Measurements from ENCODE around the gene PCDH15.

Gene PCDH15

GRCh38 chr10:54108961-54109360 is 692.1 kb downstream of the PCDH15 start:
- DNase-seq = no peak

GRCh38 chr10:54096892-54097291 is 704.1 kb downstream of the PCDH15 start:
- DNase-seq = no peak

GRCh38 chr10:54094321-54094720 is 706.7 kb downstream of the PCDH15 start:
- no peak for DNase-seq

- no peak for DNase-seq
Observed at GRCh38 chr10:54091237-54091636, 709.8 kb downstream of the PCDH15 start.

- no peak for DNase-seq
Observed at GRCh38 chr10:54081950-54082349, 719.1 kb downstream of the PCDH15 start.

GRCh38 chr10:54067361-54067760 is 733.7 kb downstream of the PCDH15 start:
- no peak for DNase-seq

- DNase-seq = no peak
Observed at GRCh38 chr10:54066646-54067045, 734.4 kb downstream of the PCDH15 start.

GRCh38 chr10:54065106-54065505 is 735.9 kb downstream of the PCDH15 start:
- no peak for DNase-seq

GRCh38 chr10:54064215-54064614 is 736.8 kb downstream of the PCDH15 start:
- no peak for DNase-seq

- no peak for DNase-seq
Observed at GRCh38 chr10:54063514-54063913, 737.5 kb downstream of the PCDH15 start.

- no peak for DNase-seq
Observed at GRCh38 chr10:54060572-54060971, 740.5 kb downstream of the PCDH15 start.

GRCh38 chr10:54057357-54057756 is 743.7 kb downstream of the PCDH15 start:
- no peak for DNase-seq

- no peak for DNase-seq
Observed at GRCh38 chr10:54026340-54026739, 774.7 kb downstream of the PCDH15 start.

GRCh38 chr10:54011117-54011516 is 789.9 kb downstream of the PCDH15 start:
- no peak for DNase-seq

GRCh38 chr10:54010337-54010933 is 790.6 kb downstream of the PCDH15 start:
- DNase-seq = no peak

- DNase-seq = no peak
Observed at GRCh38 chr10:54009672-54010071, 791.4 kb downstream of the PCDH15 start.

GRCh38 chr10:54002077-54002476 is 799.0 kb downstream of the PCDH15 start:
- no peak for DNase-seq

- no peak for DNase-seq
Observed at GRCh38 chr10:53997953-53998352, 803.1 kb downstream of the PCDH15 start.

GRCh38 chr10:53990799-53991238 is 810.2 kb downstream of the PCDH15 start:
- no peak for DNase-seq

GRCh38 chr10:53983431-53983830 is 817.6 kb downstream of the PCDH15 start:
- DNase-seq = no peak

GRCh38 chr10:53980210-53980609 is 820.8 kb downstream of the PCDH15 start:
- no peak for DNase-seq

- no peak for DNase-seq
Observed at GRCh38 chr10:53978301-53978700, 822.7 kb downstream of the PCDH15 start.

GRCh38 chr10:53977267-53977666 is 823.8 kb downstream of the PCDH15 start:
- no peak for DNase-seq

GRCh38 chr10:53957401-53957800 is 843.6 kb downstream of the PCDH15 start:
- no peak for DNase-seq

- DNase-seq = no peak
Observed at GRCh38 chr10:53955091-53955490, 845.9 kb downstream of the PCDH15 start.

Measured in activated T-cell treated with anti-CD3 and anti-CD28 coated beads for 4 hours (primary cell).